ENCODE results near the gene RGL2.

DNA sequence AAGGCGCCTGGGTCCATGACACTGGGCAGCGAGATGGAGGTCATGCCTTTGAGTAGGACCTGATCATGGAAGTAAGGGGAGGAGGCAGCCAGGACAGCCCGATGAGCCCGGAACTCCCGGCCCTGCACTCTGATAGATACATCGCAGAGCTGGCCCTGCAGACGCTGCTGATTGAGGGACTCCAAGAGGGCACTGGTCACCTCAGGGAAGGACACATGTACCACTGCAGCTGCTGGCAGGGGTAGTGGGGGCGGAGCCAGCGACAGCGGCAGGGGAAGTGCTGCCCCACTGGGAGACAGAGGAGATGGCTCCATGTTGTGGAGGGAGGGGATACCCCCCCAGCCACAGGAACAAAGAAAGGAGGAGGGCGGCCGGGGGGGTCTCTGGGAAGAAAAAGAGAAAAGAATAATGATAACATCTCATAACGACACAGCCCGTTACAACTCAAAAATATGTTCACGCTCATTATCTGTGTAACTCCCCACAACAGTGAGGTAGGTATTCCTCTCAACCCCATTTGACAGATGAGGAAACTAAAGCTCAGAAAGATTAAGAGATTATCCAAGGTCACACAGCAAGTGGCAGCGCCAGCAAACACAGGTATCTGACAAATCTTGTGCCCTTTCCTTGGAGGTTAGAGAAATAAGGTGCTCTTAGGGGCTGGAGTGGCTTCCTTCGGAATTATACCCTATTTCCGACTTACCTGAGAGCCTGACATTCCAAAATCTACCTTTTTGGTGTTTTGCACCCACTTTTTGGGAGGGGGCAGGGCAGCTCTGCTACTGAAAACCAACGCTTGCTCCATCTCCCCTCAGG lies 18.1 kb upstream of the RGL2 start:
- TF ChIP-seq, protein P1, sequence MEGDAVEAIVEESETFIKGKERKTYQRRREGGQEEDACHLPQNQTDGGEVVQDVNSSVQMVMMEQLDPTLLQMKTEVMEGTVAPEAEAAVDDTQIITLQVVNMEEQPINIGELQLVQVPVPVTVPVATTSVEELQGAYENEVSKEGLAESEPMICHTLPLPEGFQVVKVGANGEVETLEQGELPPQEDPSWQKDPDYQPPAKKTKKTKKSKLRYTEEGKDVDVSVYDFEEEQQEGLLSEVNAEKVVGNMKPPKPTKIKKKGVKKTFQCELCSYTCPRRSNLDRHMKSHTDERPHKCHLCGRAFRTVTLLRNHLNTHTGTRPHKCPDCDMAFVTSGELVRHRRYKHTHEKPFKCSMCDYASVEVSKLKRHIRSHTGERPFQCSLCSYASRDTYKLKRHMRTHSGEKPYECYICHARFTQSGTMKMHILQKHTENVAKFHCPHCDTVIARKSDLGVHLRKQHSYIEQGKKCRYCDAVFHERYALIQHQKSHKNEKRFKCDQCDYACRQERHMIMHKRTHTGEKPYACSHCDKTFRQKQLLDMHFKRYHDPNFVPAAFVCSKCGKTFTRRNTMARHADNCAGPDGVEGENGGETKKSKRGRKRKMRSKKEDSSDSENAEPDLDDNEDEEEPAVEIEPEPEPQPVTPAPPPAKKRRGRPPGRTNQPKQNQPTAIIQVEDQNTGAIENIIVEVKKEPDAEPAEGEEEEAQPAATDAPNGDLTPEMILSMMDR (conservative IDR thresholded peaks at IDR 0.05; ENCODE audit: low read length), result no peak
- no peak for TF ChIP-seq EZH2phosphoT487 (IDR thresholded peaks at IDR 0.05; ENCODE audit: borderline replicate concordance)

Measured in Loucy (cell line).